B cell (primary cell): ENCODE measurements around the gene MYBPC3.

Source experiments
- CTCF ChIP-seq: fragments of 200-600 bp; IDR thresholded peaks from one replicate; pipeline ENCODE4 v1.8.0; 2022; ENCODE audit warnings: antibody characterized with exemption, mild to moderate bottlenecking
- EZH2 ChIP-seq: IDR thresholded peaks from 2 replicates; pipeline ENCODE4 v1.6.1; 2012; ENCODE audit warnings: borderline replicate concordance, low read depth, mild to moderate bottlenecking, moderate library complexity, low read length; ENCODE audit not compliant: insufficient read depth, poor library complexity, severe bottlenecking

DNA sequence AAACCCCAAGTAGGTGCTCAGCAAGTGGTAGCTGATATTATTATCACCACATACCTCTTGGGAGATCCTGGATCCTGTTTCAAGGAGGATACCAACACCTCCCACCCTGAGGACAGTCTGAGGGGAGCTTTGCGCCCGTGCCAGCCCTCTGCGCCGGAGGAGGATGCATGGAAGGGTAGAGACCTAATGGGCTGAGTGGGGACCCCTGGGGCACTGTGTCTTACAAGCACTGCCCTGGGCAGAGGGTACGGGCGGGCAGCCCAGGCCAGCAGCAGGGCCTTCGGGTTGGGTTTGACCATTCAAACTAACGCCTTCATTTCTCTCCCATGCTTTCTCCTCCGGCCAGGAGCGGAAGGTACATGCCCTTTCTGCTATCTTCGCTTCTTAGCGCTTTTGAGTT, 26.3 kb downstream of the MYBPC3 start:
- no peak for TF ChIP-seq EZH2
- TF ChIP-seq CTCF: no peak
